Endothelial cell of umbilical vein (primary cell): ENCODE data around the gene MT1F. TPM values are rescaled to one million over a fixed set of nuclear protein-coding genes. Genes with fewer than 3 reads are reported as not detected.

Experiments
- BruUV-seq: library from RNA; stranded (reverse); fragments of 400-500 nt; replicated peaks from 2 replicates; lab custom pipeline; 2021; lab: Mats Ljungman, UMichigan
- CTCF ChIA-PET: fragments of 300-600, 350-600 bp; sonication (Branson Sonifier 250); formaldehyde crosslinking; loops from one replicate; lab custom pipeline; 2021; ENCODE audit warnings: antibody characterized with exemption, inconsistent platforms; lab: Charles Lee
- POLR2A ChIA-PET: fragments of 300-600, 350-600 bp; sonication (Branson Sonifier 250); formaldehyde crosslinking; loops from one replicate; lab custom pipeline; 2021; ENCODE audit warnings: antibody characterized with exemption, inconsistent platforms; lab: Charles Lee
- DNase-seq: peaks from one replicate; pipeline ENCODE4 v3.0.0-alpha.2; 2011; ENCODE audit warnings: low read depth, low spot score
- FAIRE-seq: peaks from 2 replicates; lab custom pipeline; 2011; peaks lifted over from hg19 to GRCh38; lab: Jason Lieb, UNC
- H2AFZ ChIP-seq: 2 replicates; pipeline ENCODE4 v1.6.0; 2012; ENCODE audit warnings: low read depth, low read length, control low read depth, inconsistent platforms
- H3K27ac ChIP-seq: 2 replicates; pipeline ENCODE4 v1.5.1; 2011; ENCODE audit warnings: low read depth, mild to moderate bottlenecking, control low read depth, low read length, moderate library complexity; ENCODE audit not compliant: insufficient read depth
- H3K27me3 ChIP-seq, 2 experiments: 2 replicates each; pipeline versions ENCODE4 v1.6.0 to v1.6.1; 2011; ENCODE audit warnings: low read length in 2 of 2, mixed read lengths in 1 of 2; ENCODE audit not compliant: control insufficient read depth in 2 of 2, insufficient read depth in 2 of 2
- H3K36me3 ChIP-seq, 2 experiments: 2 replicates in 1 of 2; 3 replicates in 1 of 2; pipeline ENCODE4 v1.5.1; 2011; ENCODE audit warnings: low read length in 2 of 2, mild to moderate bottlenecking in 1 of 2, moderate library complexity in 1 of 2; ENCODE audit not compliant: control insufficient read depth in 2 of 2, insufficient read depth in 2 of 2; ENCODE audit errors: extremely low read depth in 1 of 2
- H3K4me1 ChIP-seq: 3 replicates; pipeline ENCODE4 v1.5.1; 2011; ENCODE audit warnings: mild to moderate bottlenecking, low read length; ENCODE audit not compliant: control insufficient read depth, insufficient read depth; ENCODE audit errors: extremely low read depth
- H3K4me2 ChIP-seq: 2 replicates; pipeline ENCODE4 v1.6.1; 2011; ENCODE audit warnings: low read length, control low read depth, mixed read lengths; ENCODE audit not compliant: insufficient read depth
- H3K4me3 ChIP-seq, 3 experiments: fragments of 200-600 bp in 1 of 3; sonication (generic), shearing (Covaris generic) in 1 of 3; replicated peaks in 1 of 3; 2 replicates each; pipeline ENCODE4 v1.5.1; 2011 to 2016; ENCODE audit warnings: control low read depth in 3 of 3, low read length in 3 of 3, mild to moderate bottlenecking in 2 of 3, inconsistent platforms in 1 of 3, low read depth in 1 of 3, moderate library complexity in 1 of 3; ENCODE audit not compliant: insufficient read depth in 1 of 3
- H3K79me2 ChIP-seq: 2 replicates; pipeline ENCODE4 v1.6.0; 2012; ENCODE audit warnings: low read length, inconsistent platforms; ENCODE audit not compliant: control insufficient read depth, insufficient read depth
- H3K9ac ChIP-seq: replicated peaks from 2 replicates; pipeline ENCODE3; 2011; ENCODE audit warnings: low read length, control low read depth; ENCODE audit not compliant: insufficient read depth; ENCODE audit errors: extremely low read depth
- H3K9me1 ChIP-seq: replicated peaks from 3 replicates; pipeline ENCODE4 v1.6.0; 2011; ENCODE audit warnings: mild to moderate bottlenecking, low read length; ENCODE audit not compliant: control insufficient read depth, insufficient read depth; ENCODE audit errors: extremely low read depth
- H3K9me3 ChIP-seq: replicated peaks from 2 replicates; pipeline ENCODE4 v1.5.1; 2012; ENCODE audit warnings: low read length, inconsistent platforms; ENCODE audit not compliant: control insufficient read depth, insufficient read depth
- H4K20me1 ChIP-seq: replicated peaks from 2 replicates; pipeline ENCODE3; 2011; ENCODE audit warnings: mild to moderate bottlenecking, low read length; ENCODE audit not compliant: control insufficient read depth, insufficient read depth; ENCODE audit errors: extremely low read depth
- EZH2 ChIP-seq: IDR thresholded peaks from 2 replicates; pipeline ENCODE4 v1.6.1; 2012; ENCODE audit warnings: borderline replicate concordance, low read depth, mild to moderate bottlenecking, moderate library complexity, low read length, inconsistent platforms; ENCODE audit not compliant: severe bottlenecking
- FOS ChIP-seq: IDR thresholded peaks from 2 replicates; pipeline ENCODE4 v1.6.1; 2011; ENCODE audit warnings: mild to moderate bottlenecking, low read length, moderate library complexity, borderline replicate concordance; ENCODE audit not compliant: insufficient read depth
- GATA2 ChIP-seq: IDR thresholded peaks from 2 replicates; pipeline ENCODE4 v1.7.0; 2011; ENCODE audit warnings: low read depth, mild to moderate bottlenecking, moderate library complexity, mixed read lengths, low read length; ENCODE audit not compliant: insufficient read length, insufficient read depth
- JUN ChIP-seq: IDR thresholded peaks from 2 replicates; pipeline ENCODE4 v1.6.1; 2011; ENCODE audit warnings: borderline replicate concordance, low read depth; ENCODE audit not compliant: insufficient read length, insufficient read depth
- MYC ChIP-seq: IDR thresholded peaks from one replicate; pipeline ENCODE4 v1.6.1; 2011; ENCODE audit warnings: mild to moderate bottlenecking, low read depth, low read length
- POLR2A ChIP-seq: IDR thresholded peaks from 2 replicates; pipeline ENCODE4 v1.6.1; 2012; ENCODE audit warnings: low read depth, mild to moderate bottlenecking, control low read depth, low read length
- POLR2AphosphoS5 ChIP-seq: IDR thresholded peaks from 2 replicates; pipeline ENCODE4 v1.6.1; 2012; ENCODE audit warnings: low read depth, mild to moderate bottlenecking, control low read depth, low read length, moderate library complexity; ENCODE audit not compliant: insufficient read depth
- dilution Hi-C: fragments of 300-500 bp; cut with MboI; formaldehyde crosslinking; loops from one replicate; pipeline ENCODE4 v1.15.0; 2019; ENCODE audit warnings: low sequenced_read_pairs; ENCODE audit not compliant: extremely low pct_ligation_motif_present
- intact Hi-C: fragments of 100-400 bp; cut with micrococcal nuclease; formaldehyde crosslinking; loops from one replicate; pipeline ENCODE4 v1.10.0; 2022
- polyA plus RNA-seq, 4 experiments: library from polyadenylated mRNA; depleted of rRNA in 3 of 4; stranded (reverse) in 3 of 4; unstranded in 1 of 4; fragments of >200 nt; gene quantifications; 2 replicates each; pipeline versions ENCODE4 v1.2.1 to v1.2.3, GENCODE V29; 2011 to 2012; ENCODE audit warnings: missing spikeins in 1 of 4
- total RNA-seq: library from RNA; stranded (reverse); gene quantifications from 2 replicates; pipeline ENCODE4 v1.2.3, GENCODE V29; 2021
- TF ChIP-seq, protein P1 (sequence below), 2 donors: IDR thresholded peaks; 1 replicate in 1 of 2; 2 replicates in 1 of 2; pipeline ENCODE4 v1.5.1; 2011; ENCODE audit warnings: low read length in 2 of 2, mild to moderate bottlenecking in 2 of 2, moderate library complexity in 2 of 2, control low read depth in 1 of 2, inconsistent platforms in 1 of 2, low read depth in 1 of 2; ENCODE audit not compliant: insufficient read depth in 1 of 2; ENCODE audit errors: extremely low read depth in 1 of 2
- TF ChIP-seq, protein P2 (sequence below): IDR thresholded peaks from 2 replicates; pipeline ENCODE4 v1.6.1; 2011; ENCODE audit not compliant: insufficient read depth, insufficient read length

MT1F gene
- total and polyA plus RNA-seq, 2 donors (not counting 3 experiments of a cell fraction or from before 2014, with no cell fraction given): 2.2 to 2.6 TPM

- no peaks in the 10 kb centered on the region for H3K27me3 ChIP-seq
- H3K4me3 ChIP-seq: no peak overlapping the region
- POLR2A ChIA-PET: interaction anchor here (1.5 kb wide), 1 partner anchor 11 kb away, joined by 4 read pairs; the partner anchor contains the start of gene MT1E
- peak overlapping the region; percentile 6 for H3K9ac ChIP-seq
- no peaks in the 10 kb centered on the region for H4K20me1 ChIP-seq
- no peak overlapping the region for H2AFZ ChIP-seq
- peaks cover 77% of the 10 kb centered on the region for H3K4me1 ChIP-seq
- CTCF ChIA-PET: interaction anchor here (0.7 to 2.0 kb wide), 3 partner anchors 11 to 88 kb away, joined by 3 to 6 read pairs (median 4); no protein-coding TSS in a partner anchor
- no TSS peak for BruUV-seq
- intact Hi-C loops (no loop called here), dilution Hi-C loops (no loop called here)
- FAIRE-seq: peak; percentile 78
- H3K79me2 ChIP-seq: peaks cover 18% of the 10 kb centered on the region
- H3K36me3 ChIP-seq: no peaks in the 10 kb centered on the region
- no peaks in the 10 kb centered on the region for H3K9me1 ChIP-seq
- H3K4me2 ChIP-seq: peak overlapping the region; percentile 74
- TF ChIP-seq MYC: no peak
- peak; percentile 56 for TF ChIP-seq GATA2
- peak; percentile 72 for TF ChIP-seq POLR2AphosphoS5
- TF ChIP-seq, protein P1, sequence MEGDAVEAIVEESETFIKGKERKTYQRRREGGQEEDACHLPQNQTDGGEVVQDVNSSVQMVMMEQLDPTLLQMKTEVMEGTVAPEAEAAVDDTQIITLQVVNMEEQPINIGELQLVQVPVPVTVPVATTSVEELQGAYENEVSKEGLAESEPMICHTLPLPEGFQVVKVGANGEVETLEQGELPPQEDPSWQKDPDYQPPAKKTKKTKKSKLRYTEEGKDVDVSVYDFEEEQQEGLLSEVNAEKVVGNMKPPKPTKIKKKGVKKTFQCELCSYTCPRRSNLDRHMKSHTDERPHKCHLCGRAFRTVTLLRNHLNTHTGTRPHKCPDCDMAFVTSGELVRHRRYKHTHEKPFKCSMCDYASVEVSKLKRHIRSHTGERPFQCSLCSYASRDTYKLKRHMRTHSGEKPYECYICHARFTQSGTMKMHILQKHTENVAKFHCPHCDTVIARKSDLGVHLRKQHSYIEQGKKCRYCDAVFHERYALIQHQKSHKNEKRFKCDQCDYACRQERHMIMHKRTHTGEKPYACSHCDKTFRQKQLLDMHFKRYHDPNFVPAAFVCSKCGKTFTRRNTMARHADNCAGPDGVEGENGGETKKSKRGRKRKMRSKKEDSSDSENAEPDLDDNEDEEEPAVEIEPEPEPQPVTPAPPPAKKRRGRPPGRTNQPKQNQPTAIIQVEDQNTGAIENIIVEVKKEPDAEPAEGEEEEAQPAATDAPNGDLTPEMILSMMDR (IDR thresholded peaks at IDR 0.05; ENCODE audit: extremely low read depth in 1 of 2, insufficient read depth in 1 of 2, low read depth in 1 of 2, low read length in 2 of 2): no peak
- TF ChIP-seq, protein P2, sequence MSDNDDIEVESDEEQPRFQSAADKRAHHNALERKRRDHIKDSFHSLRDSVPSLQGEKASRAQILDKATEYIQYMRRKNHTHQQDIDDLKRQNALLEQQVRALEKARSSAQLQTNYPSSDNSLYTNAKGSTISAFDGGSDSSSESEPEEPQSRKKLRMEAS: no peak
- TF ChIP-seq JUN: peak; percentile 60
- TF ChIP-seq EZH2: no peak
- TF ChIP-seq FOS: peak; percentile 92
- TF ChIP-seq POLR2A: no peak
- DNase-seq: peak; percentile 57
- H3K27ac ChIP-seq: peak overlapping the region; percentile 80
- no peaks in the 10 kb centered on the region for H3K9me3 ChIP-seq
These were observed 43.2 kb upstream of the MT1F start for GRCh38 chr16:56614549-56614991.
